Right ventricle myocardium superior (tissue), 1 donor: ENCODE data around the gene KIF18B. TPM values are rescaled to one million over a fixed set of nuclear protein-coding genes. Genes with fewer than 3 reads are reported as not detected.

Experiments used
- ATAC-seq: fragments of 200-7000 bp; cut with Tn5 transposase; one replicate; pipeline ENCODE4 v1.9.1; 2020; ENCODE audit warnings: mild to moderate bottlenecking; ENCODE audit not compliant: poor library complexity
- DNase-seq: peaks from one replicate; pipeline ENCODE4 v3.0.0-alpha.2; 2020
- intact Hi-C: fragments of 100-400 bp; cut with DNase I; formaldehyde crosslinking; loops from one replicate; pipeline ENCODE4 v1.11.2; 2022
- total RNA-seq: library from RNA; stranded (reverse); fragmentation: NEBNext Ultra II Directional; extraction: Animal tissue kit (Norgen Biotek cat#: 25700); gene quantifications from one replicate; pipeline ENCODE4 v1.2.1, GENCODE V29; 2021
- donor health status: DM: no; HTN: yes; CAD: no; lungs with severe emphysema.

Gene KIF18B
- total RNA-seq, 1 donor from 2014 or later, result 1.8 TPM

GRCh38 chr17:44901411-44901921 lies 46.1 kb downstream of the KIF18B start:
- intact Hi-C loops, result no loop called here
- DNase-seq (no peak), ATAC-seq (no peak)

GRCh38 chr17:44900894-44901293 lies 46.7 kb downstream of the KIF18B start:
- intact Hi-C loops, result no loop called here
- ATAC-seq (no peak), DNase-seq (no peak)

- peak; percentile 97 for ATAC-seq
- intact Hi-C loops, result no loop called here
- peak; percentile 95 for DNase-seq
Measured at GRCh38 chr17:44899074-44899782, 48.3 kb downstream of the KIF18B start, which contains the start of gene EFTUD2. Gene EFTUD2, minus strand, starts transcription at chr17:44899445. Its CDS starts 4,924 bp downstream, at chr17:44894521.

GRCh38 chr17:44898768-44899073 lies 48.9 kb downstream of the KIF18B start:
- ATAC-seq, result no peak
- no peak for DNase-seq
- intact Hi-C loops, result no loop called here

- DNase-seq (no peak), ATAC-seq (no peak)
- intact Hi-C loops, result no loop called here
Measured at GRCh38 chr17:44894642-44895041, 52.9 kb downstream of the KIF18B start.

- ATAC-seq (no peak), DNase-seq (no peak)
- intact Hi-C loops, result no loop called here
Measured at GRCh38 chr17:44892250-44892649, 55.3 kb downstream of the KIF18B start.

- intact Hi-C loops, result no loop called here
- no peak for DNase-seq
- ATAC-seq, result peak; percentile 50
Measured at GRCh38 chr17:44889003-44889402, 58.6 kb downstream of the KIF18B start.

GRCh38 chr17:44887971-44888954 lies 59.3 kb downstream of the KIF18B start:
- no peak for ATAC-seq
- intact Hi-C loops, result no loop called here

GRCh38 chr17:44887016-44887415 lies 60.6 kb downstream of the KIF18B start:
- DNase-seq, result no peak
- intact Hi-C loops, result no loop called here
- no peak for ATAC-seq

More at GRCh38 chr17:44887971-44888954, 59.3 kb downstream of the KIF18B start:
- no peak for DNase-seq

GRCh38 chr17:44884941-44885340 lies 62.6 kb downstream of the KIF18B start:
- DNase-seq (no peak), ATAC-seq (no peak)
- intact Hi-C loops, result no loop called here

GRCh38 chr17:44881145-44881544 lies 66.4 kb downstream of the KIF18B start:
- intact Hi-C loops, result no loop called here
- no peak for DNase-seq
- ATAC-seq, result no peak

- DNase-seq (no peak), ATAC-seq (no peak)
- intact Hi-C loops, result no loop called here
Measured at GRCh38 chr17:44880062-44880461, 67.5 kb downstream of the KIF18B start.

GRCh38 chr17:44879376-44879775 lies 68.2 kb downstream of the KIF18B start:
- no peak for DNase-seq
- intact Hi-C loops, result no loop called here
- ATAC-seq, result no peak

GRCh38 chr17:44878627-44879221 lies 68.8 kb downstream of the KIF18B start:
- ATAC-seq, result peak; percentile 45
- intact Hi-C loops, result no loop called here
- no peak for DNase-seq

- DNase-seq (no peak), ATAC-seq (no peak)
- intact Hi-C loops, result no loop called here
Measured at GRCh38 chr17:44877121-44877520, 70.5 kb downstream of the KIF18B start.

- ATAC-seq (no peak), DNase-seq (no peak)
- intact Hi-C loops, result no loop called here
Measured at GRCh38 chr17:44875761-44876160, 71.8 kb downstream of the KIF18B start.
